Astrocyte (in vitro differentiated cells and primary cell): Measurements from ENCODE around the gene GABBR2. TPM values are rescaled to one million over a fixed set of nuclear protein-coding genes. Genes with fewer than 3 reads are reported as not detected.

ENCODE experiments used
- DNase-seq: peaks from one replicate; pipeline ENCODE4 v3.0.0-alpha.2; 2010; ENCODE audit warnings: low read depth
- FAIRE-seq: peaks from 2 replicates; lab custom pipeline; 2011; peaks lifted over from hg19 to GRCh38; lab: Jason Lieb, UNC
- H2AFZ ChIP-seq: 2 replicates; pipeline ENCODE4 v1.6.0; 2012; ENCODE audit warnings: low read depth, low read length, inconsistent platforms
- H3K27ac ChIP-seq: 2 replicates; pipeline ENCODE4 v1.5.1; 2011; ENCODE audit warnings: low read depth, low read length, inconsistent platforms
- H3K27me3 ChIP-seq: 2 replicates; pipeline ENCODE4 v1.6.0; 2011; ENCODE audit warnings: low read length, inconsistent platforms; ENCODE audit not compliant: insufficient read depth
- H3K36me3 ChIP-seq: 2 replicates; pipeline ENCODE4 v1.5.1; 2011; ENCODE audit warnings: low read length, inconsistent platforms; ENCODE audit not compliant: insufficient read depth
- H3K4me1 ChIP-seq: 2 replicates; pipeline ENCODE4 v1.5.1; 2011; ENCODE audit warnings: low read length, inconsistent platforms; ENCODE audit not compliant: insufficient read depth
- H3K4me2 ChIP-seq: 2 replicates; pipeline ENCODE4 v1.6.0; 2012; ENCODE audit warnings: low read length, inconsistent platforms
- H3K4me3 ChIP-seq: 2 replicates; pipeline ENCODE4 v1.5.1; 2011; ENCODE audit warnings: low read depth, mild to moderate bottlenecking, low read length, inconsistent platforms; ENCODE audit not compliant: insufficient read depth
- H3K79me2 ChIP-seq: 2 replicates; pipeline ENCODE4 v1.6.0; 2012; ENCODE audit warnings: mild to moderate bottlenecking, low read length, inconsistent platforms; ENCODE audit not compliant: insufficient read depth
- H3K9ac ChIP-seq: 2 replicates; pipeline ENCODE4 v1.6.0; 2012; ENCODE audit warnings: mild to moderate bottlenecking, low read length, inconsistent platforms
- H3K9me3 ChIP-seq: 2 replicates; pipeline ENCODE4 v1.5.1; 2012; ENCODE audit warnings: low read depth, mild to moderate bottlenecking, low read length, inconsistent platforms; ENCODE audit not compliant: insufficient read depth
- H4K20me1 ChIP-seq: 2 replicates; pipeline ENCODE4 v1.6.0; 2012; ENCODE audit warnings: low read length, inconsistent platforms; ENCODE audit not compliant: insufficient read depth
- H3K27ac Mint-ChIP-seq: one replicate; pipeline ENCODE4 v1.8.0; 2021; ENCODE audit warnings: mild to moderate bottlenecking, mixed read lengths; ENCODE audit not compliant: unreplicated experiment
- H3K27me3 Mint-ChIP-seq: one replicate; pipeline ENCODE4 v1.8.0; 2021; ENCODE audit warnings: low read depth, mixed read lengths; ENCODE audit not compliant: unreplicated experiment
- H3K36me3 Mint-ChIP-seq: one replicate; pipeline ENCODE4 v1.8.0; 2021; ENCODE audit warnings: low read depth, mixed read lengths; ENCODE audit not compliant: unreplicated experiment
- H3K4me1 Mint-ChIP-seq: one replicate; pipeline ENCODE4 v1.8.0; 2021; ENCODE audit warnings: low read depth, mixed read lengths; ENCODE audit not compliant: unreplicated experiment
- H3K4me3 Mint-ChIP-seq: one replicate; pipeline ENCODE4 v1.8.0; 2021; ENCODE audit warnings: mild to moderate bottlenecking, moderate library complexity, mixed read lengths; ENCODE audit not compliant: unreplicated experiment
- H3K9me3 Mint-ChIP-seq: one replicate; pipeline ENCODE4 v1.8.0; 2021; ENCODE audit warnings: mild to moderate bottlenecking, mixed read lengths; ENCODE audit not compliant: unreplicated experiment
- CTCF ChIP-seq: IDR thresholded peaks from 2 replicates; pipeline ENCODE4 v1.5.1; 2011; ENCODE audit warnings: low read depth, mild to moderate bottlenecking, inconsistent platforms, low read length, moderate library complexity; ENCODE audit not compliant: insufficient read depth
- EZH2 ChIP-seq: IDR thresholded peaks from 2 replicates; pipeline ENCODE4 v1.6.1; 2012; ENCODE audit warnings: mild to moderate bottlenecking, low read length, inconsistent platforms; ENCODE audit not compliant: insufficient read depth
- total RNA-seq: library from RNA; stranded (reverse); gene quantifications from 2 replicates; pipeline ENCODE4 v1.2.1, GENCODE V29; 2021

The GABBR2 gene
- total RNA-seq, 1 donor from 2014 or later = 2.0 TPM

GRCh38 chr9:98460704-98461103 lies 248.0 kb downstream of the GABBR2 start:
- no peak overlapping the region for H3K27ac Mint-ChIP-seq
- FAIRE-seq = no peak
- TF ChIP-seq CTCF (no peak), EZH2 (no peak)

GRCh38 chr9:98457726-98458370 lies 250.9 kb downstream of the GABBR2 start:
- no peaks in the 10 kb centered on the region for H4K20me1 ChIP-seq
- H3K4me3 Mint-ChIP-seq = no peak overlapping the region
- no peaks in the 10 kb centered on the region for H3K27me3 ChIP-seq
- no peaks in the 10 kb centered on the region for H3K79me2 ChIP-seq
- no peak overlapping the region for H3K4me2 ChIP-seq
- H3K36me3 Mint-ChIP-seq = peaks cover 4% of the 10 kb centered on the region
- FAIRE-seq (peak; percentile 5), DNase-seq (peak; percentile 72)
- H3K9ac ChIP-seq = no peak overlapping the region
- H3K9me3 ChIP-seq = peaks cover 4% of the 10 kb centered on the region
- H3K36me3 ChIP-seq = no peaks in the 10 kb centered on the region
- peaks cover 17% of the 10 kb centered on the region for H3K4me1 Mint-ChIP-seq
- peaks cover 14% of the 10 kb centered on the region for H3K4me1 ChIP-seq
- H2AFZ ChIP-seq = no peak overlapping the region
- H3K27ac ChIP-seq = no peak overlapping the region
- H3K9me3 Mint-ChIP-seq = peaks cover 29% of the 10 kb centered on the region
- no peak overlapping the region for H3K4me3 ChIP-seq
- TF ChIP-seq CTCF (no peak), EZH2 (no peak)
- no peak overlapping the region for H3K27ac Mint-ChIP-seq
- H3K27me3 Mint-ChIP-seq = no peaks in the 10 kb centered on the region

More at GRCh38 chr9:98460704-98461103, 248.0 kb downstream of the GABBR2 start:
- no peak overlapping the region for H3K9ac ChIP-seq
- H3K27me3 ChIP-seq = no peaks in the 10 kb centered on the region
- no peak overlapping the region for H3K4me3 ChIP-seq
- Mint-ChIP-seq H3K27me3 (no peaks in the 10 kb centered on the region), H3K4me3 (no peak overlapping the region), H3K36me3 (peaks cover 4% of the 10 kb centered on the region), H3K9me3 (peaks cover 34% of the 10 kb centered on the region), H3K4me1 (peaks cover 9% of the 10 kb centered on the region)
- no peak overlapping the region for H2AFZ ChIP-seq
- DNase-seq = no peak
- no peak overlapping the region for H3K27ac ChIP-seq
- peaks cover 4% of the 10 kb centered on the region for H3K9me3 ChIP-seq
- no peaks in the 10 kb centered on the region for H3K79me2 ChIP-seq
- no peaks in the 10 kb centered on the region for H3K36me3 ChIP-seq
- H3K4me2 ChIP-seq = no peak overlapping the region
- H3K4me1 ChIP-seq = peaks cover 5% of the 10 kb centered on the region
- H4K20me1 ChIP-seq = no peaks in the 10 kb centered on the region

- DNase-seq (no peak), FAIRE-seq (no peak)
- H3K4me1 ChIP-seq = peaks cover 14% of the 10 kb centered on the region
- Mint-ChIP-seq H3K9me3 (peaks cover 17% of the 10 kb centered on the region), H3K4me3 (no peak overlapping the region), H3K27ac (no peak overlapping the region), H3K27me3 (no peaks in the 10 kb centered on the region), H3K36me3 (no peaks in the 10 kb centered on the region), H3K4me1 (peaks cover 17% of the 10 kb centered on the region)
- TF ChIP-seq EZH2 (no peak), CTCF (no peak)
- no peaks in the 10 kb centered on the region for H4K20me1 ChIP-seq
- no peaks in the 10 kb centered on the region for H3K27me3 ChIP-seq
- H3K9me3 ChIP-seq = no peaks in the 10 kb centered on the region
- H3K36me3 ChIP-seq = no peaks in the 10 kb centered on the region
- H2AFZ ChIP-seq = no peak overlapping the region
- H3K9ac ChIP-seq = no peak overlapping the region
- no peak overlapping the region for H3K4me3 ChIP-seq
- H3K27ac ChIP-seq = no peak overlapping the region
- peak overlapping the region; percentile 43 for H3K4me2 ChIP-seq
- H3K79me2 ChIP-seq = no peaks in the 10 kb centered on the region
Observed at GRCh38 chr9:98456156-98456613, 252.6 kb downstream of the GABBR2 start.
